K562 (cell line): ENCODE measurements around the gene TM9SF4. TPM values are rescaled to one million over a fixed set of nuclear protein-coding genes. Genes with fewer than 3 reads are reported as not detected.

Experiments
- ATAC-seq: fragments of 200-7000 bp; cut with Tn5 transposase; 3 replicates; pipeline ENCODE4 v1.9.1; 2020; ENCODE audit warnings: moderate library complexity
- BruUV-seq: library from RNA; stranded (reverse); fragments of 400-500 nt; replicated peaks from 2 replicates; lab custom pipeline; 2021; lab: Mats Ljungman, UMichigan
- CTCF ChIA-PET: fragments of 300-600 bp; formaldehyde crosslinking; extraction: SDS; loops from one replicate; lab custom pipeline; 2021; ENCODE audit warnings: low intra/inter-chr PET ratio; lab: Yijun Ruan, JAX
- POLR2A ChIA-PET: fragments of 300-600, 350-650 bp; sonication (Branson Sonifier 250); formaldehyde crosslinking; extraction: SDS; loops from one replicate; lab custom pipeline; 2021; ENCODE audit warnings: antibody characterized with exemption, inconsistent platforms; lab: Yijun Ruan, JAX
- DNase-seq, 4 experiments: peaks; one replicate each; pipeline versions ENCODE4 v3.0.0 to v3.0.0-alpha.2; 2011 to 2018; ENCODE audit warnings: low spot score in 3 of 4, mixed read lengths in 3 of 4; ENCODE audit errors: extremely low read depth in 1 of 4
- FAIRE-seq: peaks from 2 replicates; lab custom pipeline; 2011; peaks lifted over from hg19 to GRCh38; lab: Jason Lieb, UNC
- H2AFZ ChIP-seq: 2 replicates; pipeline ENCODE4 v1.6.0; 2011; ENCODE audit warnings: low read depth, low read length, control low read depth, inconsistent platforms
- H3K27ac ChIP-seq: fragments of 200-600 bp; 3 replicates; pipeline ENCODE4 v1.8.0; 2011; ENCODE audit warnings: low read depth, mild to moderate bottlenecking, control low read depth, inconsistent platforms, low read length, moderate library complexity, mixed read lengths; ENCODE audit errors: extremely low read depth
- H3K27me3 ChIP-seq, 2 experiments: fragments of 300-600 bp in 1 of 2; 2 replicates in 1 of 2; 3 replicates in 1 of 2; pipeline versions ENCODE4 v1.6.0 to v1.8.0; 2011; ENCODE audit warnings: inconsistent platforms in 2 of 2, low read length in 2 of 2, mild to moderate bottlenecking in 1 of 2, mixed read lengths in 1 of 2, moderate library complexity in 1 of 2; ENCODE audit not compliant: control insufficient read depth in 2 of 2, insufficient read depth in 2 of 2
- H3K36me3 ChIP-seq: fragments of 300-600 bp; 3 replicates; pipeline ENCODE4 v1.8.0; 2011; ENCODE audit warnings: mild to moderate bottlenecking, low read length, inconsistent platforms; ENCODE audit not compliant: control insufficient read depth, insufficient read depth
- H3K4me1 ChIP-seq, 2 experiments: fragments of 200-600 bp in 1 of 2; replicated peaks in 1 of 2; 2 replicates in 1 of 2; 3 replicates in 1 of 2; pipeline versions ENCODE4 v1.5.1 to v1.8.0; 2011; ENCODE audit warnings: inconsistent platforms in 2 of 2, low read length in 2 of 2, mild to moderate bottlenecking in 1 of 2, mixed read lengths in 1 of 2, moderate library complexity in 1 of 2; ENCODE audit not compliant: control insufficient read depth in 2 of 2, insufficient read depth in 2 of 2
- H3K4me2 ChIP-seq: 2 replicates; pipeline ENCODE4 v1.6.1; 2011; ENCODE audit warnings: low read length, control low read depth, inconsistent platforms, mixed read lengths; ENCODE audit not compliant: insufficient read depth
- H3K4me3 ChIP-seq: fragments of 200-600 bp; sonication (generic), shearing (Covaris generic); 2 replicates; pipeline ENCODE4 v1.5.1; 2016; ENCODE audit warnings: control low read depth, inconsistent platforms
- H3K79me2 ChIP-seq: fragments of 200-600 bp; 3 replicates; pipeline ENCODE4 v1.8.0; 2011; ENCODE audit warnings: low read length, inconsistent platforms; ENCODE audit not compliant: control insufficient read depth, insufficient read depth
- H3K9ac ChIP-seq, 2 experiments: 2 replicates each; pipeline versions ENCODE4 v1.6.0 to v1.6.1; 2011; ENCODE audit warnings: low read depth in 2 of 2, low read length in 2 of 2, control low read depth in 1 of 2, inconsistent platforms in 1 of 2, mild to moderate bottlenecking in 1 of 2, mixed read lengths in 1 of 2; ENCODE audit not compliant: insufficient read depth in 1 of 2
- H3K9me1 ChIP-seq: one replicate; pipeline ENCODE4 v1.6.0; 2011; ENCODE audit warnings: inconsistent platforms, mild to moderate bottlenecking, low read length, moderate library complexity; ENCODE audit not compliant: control insufficient read depth, insufficient read depth
- H3K9me3 ChIP-seq: replicated peaks from 2 replicates; pipeline ENCODE4 v1.5.1; 2011; ENCODE audit warnings: low read depth, low read length, inconsistent platforms; ENCODE audit not compliant: control insufficient read depth, insufficient read depth
- H4K20me1 ChIP-seq: replicated peaks from 2 replicates; pipeline ENCODE4 v1.6.1; 2011; ENCODE audit warnings: low read length, inconsistent platforms, mixed read lengths; ENCODE audit not compliant: control insufficient read depth, insufficient read depth
- BCLAF1 ChIP-seq, 2 experiments: fragments of 450-650 bp in 1 of 2; IDR thresholded peaks; 2 replicates each; pipeline ENCODE4 v1.6.1; 2011 to 2017; ENCODE audit warnings: low read depth in 2 of 2, antibody characterized with exemption in 1 of 2, borderline replicate concordance in 1 of 2, low read length in 1 of 2, mild to moderate bottlenecking in 1 of 2, mixed read lengths in 1 of 2; ENCODE audit not compliant: control insufficient read depth in 1 of 2
- CEBPB ChIP-seq: fragments of 450-650 bp; IDR thresholded peaks from 2 replicates; pipeline ENCODE4 v1.6.1; 2016; ENCODE audit warnings: missing genetic modification characterization, missing compliant biosample characterization
- CEBPG ChIP-seq, 3 experiments: fragments of 200-800 bp in 1 of 3; sonication (Bioruptor generic) in 1 of 3; sonication (generic) in 1 of 3; formaldehyde crosslinking in 1 of 3; IDR thresholded peaks in 2 of 3; conservative IDR thresholded peaks in 1 of 3; 2 replicates each; pipeline versions ENCODE4 v1.6.1 to v1.8.0; 2016 to 2022; ENCODE audit warnings: missing compliant biosample characterization in 2 of 3, missing genetic modification characterization in 2 of 3, mild to moderate bottlenecking in 1 of 3, missing genetic modification reagents in 1 of 3
- DACH1 ChIP-seq: fragments of 450-650 bp; IDR thresholded peaks from 2 replicates; pipeline ENCODE4 v1.6.1; 2018; ENCODE audit not compliant: partially characterized antibody
- E2F1 ChIP-seq: sonication (generic); formaldehyde crosslinking; IDR thresholded peaks from 2 replicates; pipeline ENCODE4 v1.8.1; 2023; ENCODE audit warnings: mild to moderate bottlenecking, missing genetic modification reagents, moderate library complexity
- KLF13 ChIP-seq: fragments of 450-650 bp; IDR thresholded peaks from 2 replicates; pipeline ENCODE4 v1.6.1; 2016; ENCODE audit warnings: missing genetic modification characterization, low read depth, mild to moderate bottlenecking, missing compliant biosample characterization, moderate library complexity, borderline replicate concordance
- MEIS2 ChIP-seq: fragments of 450-650 bp; IDR thresholded peaks from 2 replicates; pipeline ENCODE4 v1.6.1; 2014; ENCODE audit warnings: mild to moderate bottlenecking; ENCODE audit not compliant: partially characterized antibody
- NR0B1 ChIP-seq: fragments of 450-650 bp; IDR thresholded peaks from one replicate; pipeline ENCODE4 v1.6.1; 2018; ENCODE audit warnings: mild to moderate bottlenecking, moderate library complexity; ENCODE audit not compliant: partially characterized antibody
- PBX2 ChIP-seq, 2 experiments: IDR thresholded peaks in 1 of 2; conservative IDR thresholded peaks in 1 of 2; 2 replicates each; pipeline ENCODE4 v1.6.1; 2016; ENCODE audit warnings: low read depth in 2 of 2, mild to moderate bottlenecking in 1 of 2, missing compliant biosample characterization in 1 of 2, missing genetic modification characterization in 1 of 2, moderate library complexity in 1 of 2
- STAT5A ChIP-seq: IDR thresholded peaks from 2 replicates; pipeline ENCODE4 v1.6.1; 2012; ENCODE audit warnings: low read length, inconsistent platforms, borderline replicate concordance
- ZNF57 ChIP-seq: fragments of 450-650 bp; formaldehyde crosslinking; IDR thresholded peaks from 2 replicates; pipeline ENCODE4 v1.4.0; 2020; ENCODE audit warnings: mild to moderate bottlenecking, moderate library complexity
- WGBS: fragments of 100-300 bp; shearing (Covaris generic); methylation state at CpG from one replicate; pipeline ENCODE4 v1.1.6; 2016; ENCODE audit warnings: low coverage, mixed read lengths; ENCODE audit not compliant: insufficient coverage; ENCODE audit errors: missing lambda C conversion rate; 5-methylcytosine and 5-hydroxymethylcytosine counted together
- in situ Hi-C: fragments of 300-500 bp; cut with MboI; formaldehyde crosslinking; loops from 4 replicates; pipeline ENCODE4 v1.15.0; 2018; ENCODE audit warnings: inconsistent platforms, mixed read lengths
- intact Hi-C: fragments of 100-400 bp; cut with micrococcal nuclease; formaldehyde crosslinking; loops from 2 replicates; pipeline ENCODE4 v1.14.2; 2022
- polyA plus RNA-seq, 8 experiments: library from polyadenylated mRNA; depleted of rRNA in 4 of 8; stranded (reverse) in 5 of 8; unstranded in 3 of 8; fragments of >200 nt; fragmentation: Nextera tagmentation in 2 of 8; fragmentation: Illumina TruSeq in 1 of 8; extraction: Ambion mirVana in 2 of 8; extraction: Trizol in 1 of 8; gene quantifications; 2 replicates each; pipeline versions ENCODE4 v1.2.1 to v1.2.3, GENCODE V29; 2011 to 2014; ENCODE audit warnings: inconsistent platforms in 1 of 8, missing spikeins in 1 of 8
- total RNA-seq, 7 experiments: library from RNA; depleted of rRNA in 6 of 7; stranded (reverse); fragments of >200 nt in 6 of 7; fragmentation: Illumina TruSeq in 2 of 7; extraction: Trizol in 2 of 7; gene quantifications; 2 replicates each; pipeline versions ENCODE4 v1.2.1 to v1.2.3, GENCODE V29; 2011 to 2021; ENCODE audit warnings: low replicate concordance in 1 of 7

The TM9SF4 gene
- total and polyA plus RNA-seq, 9 of the 15 experiments (the other 6 are each of a cell fraction or from before 2014, with no cell fraction given), result 14.5 to 46.3 (median 26.9) TPM

GRCh38 chr20:32067234-32067821 lies 42.2 kb upstream of the TM9SF4 start:
- Histone ChIP-seq H2AFZ (no peak overlapping the region), H3K27ac (no peak overlapping the region), H3K4me3 (no peak overlapping the region), H3K9me1 (no peaks in the 10 kb centered on the region), H3K9me3 (no peaks in the 10 kb centered on the region), H3K27me3 (peaks cover 19 to 45% of the 10 kb centered on the region in 2 experiments), H4K20me1 (no peaks in the 10 kb centered on the region), H3K9ac (no peak overlapping the region), H3K79me2 (no peaks in the 10 kb centered on the region), H3K4me1 (no peaks in the 10 kb centered on the region; a peak in 3 of 5 replicates), H3K4me2 (no peak overlapping the region), H3K36me3 (no peaks in the 10 kb centered on the region)
- intact Hi-C loops, result no loop called here
- 0% methylated on average over 4 of the region's 6 CpGs for WGBS
- FAIRE-seq (no peak), ATAC-seq (no peak), DNase-seq (no peak)
- POLR2A ChIA-PET, result interaction anchor here (0.6 to 0.8 kb wide), 2 partner anchors 10 to 87 kb away, joined by 3 read pairs; no protein-coding TSS in a partner anchor
- no TSS peak for BruUV-seq
- in situ Hi-C loops, result no loop called here
- CTCF ChIA-PET, result no interaction called here
- TF ChIP-seq MEIS2 (peak; percentile 55), PBX2 (CRISPR knock-in tag; IDR thresholded peaks at IDR 0.05; ENCODE audit: low read depth) (no peak), PBX2 (tag; conservative IDR thresholded peaks at IDR 0.05; ENCODE audit: low read depth) (peak; percentile 91), STAT5A (no peak), DACH1 (no peak), CEBPG (CRISPR knock-in tag; IDR thresholded peaks at IDR 0.05) (no peak), CEBPG (tag; conservative IDR thresholded peaks at IDR 0.05 in 1 of 2, IDR thresholded peaks at IDR 0.05 in 1 of 2) (peak in 1 of 2 experiments; percentile 35; a peak in 1 of 4 replicates), CEBPB (peak; percentile 60; the same call in 1 of the 2 replicates), KLF13 (tag) (no peak), BCLAF1 (IDR thresholded peaks at IDR 0.05; ENCODE audit: borderline replicate concordance in 1 of 2, control insufficient read depth in 1 of 2, low read depth in 2 of 2, low read length in 1 of 2) (no peak), ZNF57 (no peak), NR0B1 (no peak), E2F1 (CRISPR knock-in tag) (no peak)
